Measurements from ENCODE around the gene NUP133. TPM values are rescaled to one million over a fixed set of nuclear protein-coding genes. Genes with fewer than 3 reads are reported as not detected.

NUP133 gene
- polyA plus RNA-seq, 2 of the 4 experiments (the other 2 are of a cell fraction), result 20.6 to 43.2 TPM

Small RNA genes within 50 kb of the gene (small RNA-seq; reads per million reads assigned to genes)
- 0 reads per million in 6 experiments for gene RN7SKP276
- 0 to 2.1 (median 0) reads per million in 6 experiments for gene RNA5SP78
- gene RNU4-21P, result 0 reads per million in 6 experiments

Other genes starting within 250 kb of the NUP133 start
- 20.6 and 38.4 TPM in 2 replicates for gene RAB4A, start 237.2 kb downstream of the NUP133 start, polyA plus RNA-seq (2011; rRNA removed)
- gene RAB4A, start 237.2 kb downstream of the NUP133 start, polyA plus RNA-seq (2017; fragmentation: RNase III; extraction: RNeasy Plus Mini Kit Qiagen cat#74134 plus additional on column Dnase treatment), result 31.0 to 31.7 TPM (median 31.5 TPM) in 3 replicates
- 7.2 and 9.1 TPM in 2 replicates for gene CCSAP, start 165.3 kb downstream of the NUP133 start, polyA plus RNA-seq (2011; rRNA removed)
- 6.1 to 6.4 TPM (median 6.1 TPM) in 3 replicates for gene CCSAP, start 165.3 kb downstream of the NUP133 start, polyA plus RNA-seq (2017; fragmentation: RNase III; extraction: RNeasy Plus Mini Kit Qiagen cat#74134 plus additional on column Dnase treatment)
- gene ACTA1, start 74.2 kb downstream of the NUP133 start, polyA plus RNA-seq (2011; rRNA removed), result 0.08 and 0.16 TPM in 2 replicates
- gene ACTA1, start 74.2 kb downstream of the NUP133 start, polyA plus RNA-seq (2017; fragmentation: RNase III; extraction: RNeasy Plus Mini Kit Qiagen cat#74134 plus additional on column Dnase treatment), result 0.16 to 0.25 TPM (median 0.24 TPM) in 3 replicates
- 15.1 and 16.3 TPM in 2 replicates for gene ABCB10, start 50.4 kb upstream of the NUP133 start, polyA plus RNA-seq (2011; rRNA removed)
- 12.5 to 13.9 TPM (median 12.9 TPM) in 3 replicates for gene ABCB10, start 50.4 kb upstream of the NUP133 start, polyA plus RNA-seq (2017; fragmentation: RNase III; extraction: RNeasy Plus Mini Kit Qiagen cat#74134 plus additional on column Dnase treatment)
- 25.0 and 27.7 TPM in 2 replicates for gene TAF5L, start 117.8 kb upstream of the NUP133 start, polyA plus RNA-seq (2011; rRNA removed)
- gene TAF5L, start 117.8 kb upstream of the NUP133 start, polyA plus RNA-seq (2017; fragmentation: RNase III; extraction: RNeasy Plus Mini Kit Qiagen cat#74134 plus additional on column Dnase treatment), result 17.4 to 19.1 TPM (median 18.8 TPM) in 3 replicates
- gene URB2, start 117.9 kb upstream of the NUP133 start, polyA plus RNA-seq (2011; rRNA removed), result 15.7 and 19.6 TPM in 2 replicates
- 13.7 to 15.6 TPM (median 14.1 TPM) in 3 replicates for gene URB2, start 117.9 kb upstream of the NUP133 start, polyA plus RNA-seq (2017; fragmentation: RNase III; extraction: RNeasy Plus Mini Kit Qiagen cat#74134 plus additional on column Dnase treatment)